H1 (cell line): ENCODE results near the gene ZNF786. TPM values are rescaled to one million over a fixed set of nuclear protein-coding genes. Genes with fewer than 3 reads are reported as not detected.

Experiments
- CTCF ChIA-PET: fragments of 300-600 bp; sonication (Branson Sonifier 250); formaldehyde crosslinking; loops from one replicate; lab custom pipeline; 2021; ENCODE audit not compliant: partially characterized antibody; lab: Charles Lee
- POLR2A ChIA-PET: fragments of 300-600 bp; sonication (Branson Sonifier 250); formaldehyde crosslinking; loops from one replicate; lab custom pipeline; 2021; ENCODE audit warnings: inconsistent platforms; ENCODE audit not compliant: partially characterized antibody; lab: Charles Lee
- DNase-seq, 2 experiments: peaks; one replicate each; pipeline versions ENCODE4 v3.0.0 to v3.0.0-alpha.2; 2010 to 2022; ENCODE audit warnings: low spot score in 2 of 2, low read depth in 1 of 2, mixed read lengths in 1 of 2
- FAIRE-seq: peaks from 2 replicates; lab custom pipeline; 2011; peaks lifted over from hg19 to GRCh38; lab: Jason Lieb, UNC
- H2AFZ ChIP-seq: 2 replicates; pipeline ENCODE4 v1.8.1; 2012; ENCODE audit warnings: low read length, inconsistent platforms
- H2AK5ac ChIP-seq: 2 replicates; pipeline ENCODE4 v1.6.1; 2013; ENCODE audit warnings: low read depth, low read length
- H2BK120ac ChIP-seq: replicated peaks from 2 replicates; pipeline ENCODE3; 2013; ENCODE audit warnings: low read depth, low read length, inconsistent platforms
- H2BK12ac ChIP-seq: 2 replicates; pipeline ENCODE4 v1.6.1; 2013; ENCODE audit warnings: low read depth, low read length
- H2BK15ac ChIP-seq: 2 replicates; pipeline ENCODE4 v1.6.1; 2013; ENCODE audit warnings: low read length
- H2BK20ac ChIP-seq: 2 replicates; pipeline ENCODE4 v1.6.1; 2013; ENCODE audit warnings: low read length
- H2BK5ac ChIP-seq: 2 replicates; pipeline ENCODE4 v1.6.1; 2013; ENCODE audit warnings: low read depth, low read length
- H3K14ac ChIP-seq: 2 replicates; pipeline ENCODE4 v1.6.1; 2013; ENCODE audit warnings: inconsistent platforms; ENCODE audit not compliant: insufficient read length
- H3K18ac ChIP-seq: 2 replicates; pipeline ENCODE4 v1.6.1; 2013; ENCODE audit warnings: low read length; ENCODE audit errors: extremely low read depth
- H3K23ac ChIP-seq: 2 replicates; pipeline ENCODE4 v1.6.1; 2013; ENCODE audit warnings: inconsistent platforms; ENCODE audit not compliant: insufficient read length
- H3K23me2 ChIP-seq: 2 replicates; pipeline ENCODE4 v1.6.1; 2013; ENCODE audit warnings: low read depth, low read length
- H3K27ac ChIP-seq: 2 replicates; pipeline ENCODE4 v1.6.1; 2011; ENCODE audit warnings: low read depth, low read length, inconsistent platforms
- H3K27me3 ChIP-seq, 4 experiments: replicated peaks in 1 of 4; 1 replicate in 1 of 4; 2 replicates in 3 of 4; pipeline versions ENCODE4 v1.6.1 to v1.8.1; 2011 to 2013; ENCODE audit warnings: low read length in 3 of 4, mild to moderate bottlenecking in 3 of 4, inconsistent platforms in 2 of 4, mixed read lengths in 2 of 4, moderate library complexity in 1 of 4; ENCODE audit not compliant: control insufficient read depth in 3 of 4, insufficient read depth in 3 of 4; ENCODE audit errors: extremely low read depth in 1 of 4
- H3K36me3 ChIP-seq, 4 experiments: 2 replicates each; pipeline versions ENCODE4 v1.6.1 to v1.8.1; 2011 to 2013; ENCODE audit warnings: mild to moderate bottlenecking in 4 of 4, low read length in 3 of 4, moderate library complexity in 2 of 4, control low read depth in 1 of 4, inconsistent platforms in 1 of 4; ENCODE audit not compliant: insufficient read depth in 4 of 4, control insufficient read depth in 2 of 4
- H3K4ac ChIP-seq: replicated peaks from 2 replicates; pipeline ENCODE3; 2013; ENCODE audit warnings: low read length, low read depth, mixed read lengths, inconsistent platforms; ENCODE audit not compliant: insufficient read length
- H3K4me1 ChIP-seq, 4 experiments: replicated peaks in 1 of 4; 1 replicate in 1 of 4; 2 replicates in 3 of 4; pipeline versions ENCODE4 v1.6.1 to v1.8.1; 2011 to 2013; ENCODE audit warnings: low read length in 3 of 4, inconsistent platforms in 2 of 4, mixed read lengths in 1 of 4; ENCODE audit not compliant: insufficient read depth in 4 of 4, control insufficient read depth in 3 of 4
- H3K4me2 ChIP-seq, 2 experiments: 2 replicates each; pipeline versions ENCODE4 v1.6.1 to v1.8.1; 2011 to 2013; ENCODE audit warnings: low read depth in 2 of 2, low read length in 2 of 2, control low read depth in 1 of 2, inconsistent platforms in 1 of 2, mild to moderate bottlenecking in 1 of 2; ENCODE audit not compliant: insufficient read depth in 1 of 2
- H3K4me3 ChIP-seq, 4 experiments: fragments of 200-600, 300-600 bp in 1 of 4; sonication (generic), shearing (Covaris generic), sonication (Bioruptor Twin) in 1 of 4; 2 replicates each; pipeline versions ENCODE4 v1.5.1 to v1.8.1; 2011 to 2016; ENCODE audit warnings: low read length in 4 of 4, low read depth in 3 of 4, control low read depth in 2 of 4, inconsistent platforms in 2 of 4, mild to moderate bottlenecking in 2 of 4, mixed read lengths in 1 of 4, moderate library complexity in 1 of 4; ENCODE audit not compliant: insufficient read depth in 2 of 4; ENCODE audit errors: extremely low read depth in 1 of 4
- H3K56ac ChIP-seq: replicated peaks from 2 replicates; pipeline ENCODE3; 2013; ENCODE audit warnings: low read depth, mild to moderate bottlenecking, mixed read lengths, low read length, inconsistent platforms; ENCODE audit not compliant: insufficient read length
- H3K79me1 ChIP-seq: 2 replicates; pipeline ENCODE4 v1.6.1; 2013; ENCODE audit warnings: low read depth, low read length, control low read depth
- H3K79me2 ChIP-seq, 2 experiments: 2 replicates each; pipeline versions ENCODE4 v1.6.1 to v1.8.1; 2012 to 2013; ENCODE audit warnings: low read length in 2 of 2, mild to moderate bottlenecking in 2 of 2, inconsistent platforms in 1 of 2; ENCODE audit not compliant: insufficient read depth in 2 of 2, control insufficient read depth in 1 of 2
- H3K9ac ChIP-seq, 4 experiments: replicated peaks in 1 of 4; 1 replicate in 1 of 4; 2 replicates in 3 of 4; pipeline versions ENCODE4 v1.6.1 to v1.8.1; 2011 to 2013; ENCODE audit warnings: low read depth in 3 of 4, low read length in 3 of 4, control low read depth in 2 of 4, mild to moderate bottlenecking in 2 of 4, moderate library complexity in 2 of 4, inconsistent platforms in 1 of 4; ENCODE audit errors: extremely low read depth in 1 of 4
- H3K9me3 ChIP-seq, 2 experiments: 2 replicates each; pipeline versions ENCODE4 v1.6.1 to v1.8.1; 2012 to 2013; ENCODE audit warnings: mild to moderate bottlenecking in 2 of 2, moderate library complexity in 2 of 2, control low read depth in 1 of 2, inconsistent platforms in 1 of 2, low read depth in 1 of 2, low read length in 1 of 2, mixed read lengths in 1 of 2; ENCODE audit not compliant: insufficient read depth in 2 of 2
- H4K20me1 ChIP-seq, 2 experiments: replicated peaks in 1 of 2; 2 replicates each; pipeline versions ENCODE3 to v1.8.1; 2011 to 2013; ENCODE audit warnings: inconsistent platforms in 2 of 2, low read length in 2 of 2, mild to moderate bottlenecking in 1 of 2; ENCODE audit not compliant: insufficient read depth in 2 of 2, control insufficient read depth in 1 of 2
- H4K5ac ChIP-seq: 2 replicates; pipeline ENCODE4 v1.6.1; 2013; ENCODE audit warnings: low read length, low read depth, mixed read lengths, inconsistent platforms; ENCODE audit not compliant: insufficient read length
- H4K8ac ChIP-seq: 2 replicates; pipeline ENCODE4 v1.8.0; 2013; ENCODE audit warnings: mild to moderate bottlenecking, moderate library complexity, low read length, inconsistent platforms; ENCODE audit not compliant: insufficient read depth; ENCODE audit errors: extremely low read depth
- H4K91ac ChIP-seq: replicated peaks from 2 replicates; pipeline ENCODE3; 2013; ENCODE audit warnings: low read length, mixed read lengths, inconsistent platforms; ENCODE audit not compliant: insufficient read length
- ATF2 ChIP-seq: IDR thresholded peaks from 2 replicates; pipeline ENCODE4 v1.6.1; 2012; ENCODE audit warnings: low read length, inconsistent platforms
- ATF3 ChIP-seq: IDR thresholded peaks from 2 replicates; pipeline ENCODE4 v1.6.1; 2011; ENCODE audit warnings: low read depth, mild to moderate bottlenecking, low read length; ENCODE audit not compliant: insufficient read depth
- CEBPB ChIP-seq: IDR thresholded peaks from 2 replicates; pipeline ENCODE4 v1.6.1; 2012; ENCODE audit warnings: low read depth, low read length
- EZH2 ChIP-seq: fragments of 200-600 bp; sonication (generic); IDR thresholded peaks from 2 replicates; pipeline ENCODE4 v1.7.1; 2012; ENCODE audit warnings: low read depth, mild to moderate bottlenecking, moderate library complexity, low read length, inconsistent platforms; ENCODE audit not compliant: severe bottlenecking
- KDM1A ChIP-seq: fragments of 200-600, 300-600 bp; sonication (generic); IDR thresholded peaks from 2 replicates; pipeline ENCODE4 v1.7.1; 2016; ENCODE audit warnings: mild to moderate bottlenecking, low read length, borderline replicate concordance
- MAFK ChIP-seq: IDR thresholded peaks from 2 replicates; pipeline ENCODE4 v1.6.1; 2012; ENCODE audit warnings: low read depth, mild to moderate bottlenecking, improper control_type of control experiment, low read length
- PHF8 ChIP-seq: fragments of 200-600 bp; sonication (generic); conservative IDR thresholded peaks from 2 replicates; pipeline ENCODE4 v1.7.1; 2012; ENCODE audit warnings: low read depth, mild to moderate bottlenecking, inconsistent platforms, low read length, moderate library complexity
- SIN3A ChIP-seq, 2 experiments: IDR thresholded peaks in 1 of 2; conservative IDR thresholded peaks in 1 of 2; 2 replicates each; pipeline ENCODE4 v1.6.1; 2011 to 2012; ENCODE audit warnings: low read length in 2 of 2, improper control_type of control experiment in 1 of 2, low read depth in 1 of 2, mild to moderate bottlenecking in 1 of 2
- SIRT6 ChIP-seq: IDR thresholded peaks from one replicate; pipeline ENCODE4 v1.7.1; 2012; ENCODE audit warnings: low read length, inconsistent platforms
- SP2 ChIP-seq: IDR thresholded peaks from 2 replicates; pipeline ENCODE4 v1.6.1; 2012; ENCODE audit warnings: mild to moderate bottlenecking, low read length, inconsistent platforms
- SP4 ChIP-seq: IDR thresholded peaks from 2 replicates; pipeline ENCODE4 v1.6.1; 2012; ENCODE audit warnings: low read length, inconsistent platforms
- YY1 ChIP-seq: IDR thresholded peaks from 2 replicates; pipeline ENCODE4 v1.6.1; 2011; ENCODE audit warnings: low read depth, mild to moderate bottlenecking, low read length
- WGBS, 2 experiments: shearing (Covaris generic) in 1 of 2; methylation state at CpG; one replicate each; pipeline versions ENCODE4 v1.1.6 to v1.1.7; 2013 to 2015; ENCODE audit warnings: low lambda C conversion rate in 2 of 2, mixed read lengths in 2 of 2, inconsistent platforms in 1 of 2, low coverage in 1 of 2, missing lambda C conversion rate in 1 of 2; ENCODE audit not compliant: insufficient replicate concordance in 2 of 2, insufficient coverage in 1 of 2, insufficient read length in 1 of 2; ENCODE audit errors: extremely low coverage in 1 of 2, missing lambda C conversion rate in 1 of 2; 5-methylcytosine and 5-hydroxymethylcytosine counted together
- polyA plus RNA-seq, 7 experiments: library from polyadenylated mRNA; depleted of rRNA in 3 of 7; stranded (reverse) in 5 of 7; unstranded in 2 of 7; fragments of >200 nt in 5 of 7; fragments of 200-250 nt in 2 of 7; gene quantifications; 1 replicate in 5 of 7; 2 replicates in 1 of 7; 4 replicates in 1 of 7; pipeline versions ENCODE4 v1.2.1 to v1.2.3, GENCODE V29; 2011 to 2013; ENCODE audit warnings: missing spikeins in 2 of 7, mixed read lengths in 2 of 7
- total RNA-seq: library from RNA; stranded (reverse); fragmentation: NEBNext Ultra II Directional; extraction: Animal tissue kit (Norgen Biotek cat#: 25700); gene quantifications from 2 replicates; pipeline ENCODE4 v1.2.1, GENCODE V29; 2021

The ZNF786 gene
- total and polyA plus RNA-seq, 2 of the 8 experiments (the other 6 are each of a cell fraction or from before 2014, with no cell fraction given), result 7.7 to 16.3 TPM

GRCh38 chr7:149060156-149060555 is 30.4 kb downstream of the ZNF786 start:
- Histone ChIP-seq H4K8ac (no peak overlapping the region), H3K27me3 (no peaks in the 10 kb centered on the region), H3K9ac (no peak overlapping the region), H3K79me1 (no peaks in the 10 kb centered on the region), H3K23me2 (no peaks in the 10 kb centered on the region), H3K56ac (no peak overlapping the region), H3K79me2 (no peaks in the 10 kb centered on the region), H4K5ac (no peak overlapping the region), H2AFZ (no peak overlapping the region), H2BK12ac (no peak overlapping the region), H2BK20ac (no peak overlapping the region), H2AK5ac (no peak overlapping the region), H3K9me3 (no peaks in the 10 kb centered on the region), H3K14ac (no peak overlapping the region), H3K4ac (no peak overlapping the region), H3K23ac (no peak overlapping the region), H3K36me3 (no peaks in the 10 kb centered on the region), H3K18ac (no peak overlapping the region), H3K27ac (no peak overlapping the region), H3K4me3 (no peak overlapping the region), H2BK5ac (no peak overlapping the region), H3K4me1 (no peaks in the 10 kb centered on the region), H2BK15ac (no peak overlapping the region), H3K4me2 (no peak overlapping the region), H2BK120ac (no peak overlapping the region), H4K91ac (no peak overlapping the region), H4K20me1 (no peaks in the 10 kb centered on the region)
- CTCF ChIA-PET, result interaction anchor here (1.6 to 2.5 kb wide), 5 partner anchors 11 to 70 kb away, joined by 3 to 7 read pairs (median 6); no protein-coding TSS in a partner anchor
- FAIRE-seq (no peak), DNase-seq (no peak)
- POLR2A ChIA-PET, result interaction anchor here (1.6 kb wide), 1 partner anchor 9 kb away, joined by 4 read pairs; no protein-coding TSS in a partner anchor
- WGBS, 2 experiments, result 81% methylated on average over 1 of the region's 1 CpG; no CpG with 5 or more reads in 1 of the 2 experiments
- no peak for TF ChIP-seq ATF2
- TF ChIP-seq EZH2, result no peak
- TF ChIP-seq KDM1A, result no peak
- TF ChIP-seq SIRT6, result no peak
- TF ChIP-seq YY1, result no peak
- TF ChIP-seq CEBPB, result no peak
- no peak for TF ChIP-seq PHF8
- TF ChIP-seq MAFK, result no peak
- TF ChIP-seq SP2, result no peak
- TF ChIP-seq SP4, result no peak
- no peak for TF ChIP-seq ATF3
- no peak for TF ChIP-seq SIN3A (conservative IDR thresholded peaks at IDR 0.05 in 1 of 2, IDR thresholded peaks at IDR 0.05 in 1 of 2; ENCODE audit: low read depth in 1 of 2, low read length in 2 of 2)
